Non-pigmented ciliary epithelial cell (primary cell): ENCODE results near the gene GPS1.

Experiments
- DNase-seq: peaks from one replicate; pipeline ENCODE4 v3.0.0-alpha.2; 2010; ENCODE audit warnings: low read depth

GPS1 gene

GRCh38 chr17:82103553-82104451 is 52.1 kb downstream of the GPS1 start:
- DNase-seq: no peak

DNA sequence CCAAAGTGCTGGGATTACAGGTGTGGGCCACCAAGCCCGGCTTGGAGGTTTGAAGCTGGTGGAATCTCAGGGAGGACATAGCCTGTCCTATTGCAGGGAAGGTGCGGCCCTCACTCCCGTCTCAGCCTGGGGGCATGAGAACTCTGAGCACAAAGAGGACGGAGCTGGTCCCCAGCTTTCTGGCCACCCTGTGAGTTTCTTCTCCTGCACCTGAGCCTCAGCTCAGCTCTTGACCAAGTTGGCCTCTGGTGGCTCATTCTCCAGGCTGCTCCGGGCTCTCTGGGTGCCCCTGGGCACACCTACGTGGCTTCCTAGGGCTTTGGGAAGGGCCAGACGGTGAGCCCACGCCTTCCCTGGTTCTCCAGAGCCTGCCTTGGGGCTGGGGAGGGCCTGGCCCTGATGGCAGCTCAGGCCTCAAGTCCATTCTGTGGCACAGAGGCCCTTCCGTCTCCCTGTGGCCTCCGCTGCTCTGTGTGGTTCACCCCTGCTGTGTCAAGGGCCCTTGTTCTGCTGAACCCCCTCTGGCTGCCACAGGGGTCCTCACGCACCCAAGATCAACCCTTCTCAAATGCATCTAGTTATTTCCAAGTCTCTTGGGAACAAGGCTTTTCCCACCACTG is 53.2 kb downstream of the GPS1 start:
- no peak for DNase-seq

DNA sequence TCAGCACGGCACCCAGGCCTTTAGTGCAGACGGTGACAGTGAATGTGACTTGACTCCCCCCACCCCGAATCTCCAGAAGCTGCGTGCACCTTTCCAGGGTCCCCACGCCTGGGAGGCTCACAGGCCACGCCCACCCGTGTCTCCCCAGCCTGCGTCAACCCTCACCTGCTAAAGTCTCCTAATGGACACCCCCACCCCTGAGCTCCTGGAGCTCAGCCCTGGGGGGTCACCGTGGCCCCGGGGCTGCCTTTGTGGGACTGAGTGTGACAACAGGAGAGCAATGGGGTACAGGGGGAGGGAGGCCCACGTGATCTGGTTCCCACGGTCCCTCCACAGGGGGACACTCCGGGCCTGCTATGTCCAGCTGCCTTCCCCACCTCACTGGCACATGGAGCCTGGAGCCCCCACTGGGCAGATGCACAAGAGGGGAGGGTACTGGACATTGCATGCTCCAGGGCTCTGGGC is 53.8 kb downstream of the GPS1 start:
- DNase-seq: no peak

DNA sequence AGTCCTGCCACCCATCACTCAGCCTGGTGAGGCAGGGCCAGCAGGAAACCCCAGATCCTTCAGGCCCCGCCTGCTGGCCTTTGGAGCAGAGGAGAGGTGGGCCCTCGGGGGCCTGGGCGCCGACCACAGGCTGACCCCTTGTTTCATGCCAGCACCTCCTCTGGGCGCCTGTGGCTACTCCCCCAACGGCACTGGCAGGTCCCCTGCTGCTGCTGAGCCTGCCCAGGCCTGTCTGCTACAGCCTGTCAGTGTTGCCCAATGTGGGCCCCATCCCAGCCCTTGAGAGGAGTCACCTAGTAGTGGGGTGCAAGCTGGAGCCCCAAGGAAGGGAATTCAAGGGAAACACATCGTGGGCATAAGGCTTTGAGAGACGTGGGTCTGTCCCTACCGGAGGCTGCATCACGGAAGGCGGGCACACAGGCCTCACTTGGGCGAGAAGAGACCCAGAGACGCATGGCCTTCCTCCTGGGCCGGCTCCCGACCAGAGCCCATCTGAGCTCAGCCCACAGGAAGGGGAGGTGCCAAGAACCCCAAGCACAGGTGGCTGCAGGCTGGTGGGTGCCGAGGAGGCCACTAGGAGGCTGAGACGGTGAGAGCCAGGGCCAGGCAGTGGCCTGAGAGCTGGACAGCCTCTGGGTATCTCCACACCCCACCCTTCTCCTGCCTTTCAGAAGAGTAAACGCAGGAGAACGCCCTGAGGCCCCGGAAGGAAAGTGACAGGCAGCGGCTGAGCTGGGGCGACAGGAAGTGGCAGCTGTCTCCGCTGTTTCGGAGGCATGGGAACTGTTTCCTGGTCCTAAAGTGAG is 54.4 kb downstream of the GPS1 start:
- no peak for DNase-seq

GRCh38 chr17:82106688-82107305 is 55.1 kb downstream of the GPS1 start:
- no peak for DNase-seq
